Neuronal stem cell (in vitro differentiated cells): ENCODE measurements around the gene CHST11.

Experiments
- DNase-seq: peaks from one replicate; pipeline ENCODE4 v3.0.0-alpha.2; 2013; ENCODE audit warnings: low spot score
- H2AFZ ChIP-seq: one replicate; pipeline ENCODE4 v1.6.1; 2013; ENCODE audit warnings: mild to moderate bottlenecking, low read length, inconsistent platforms
- H2AK5ac ChIP-seq: 2 replicates; pipeline ENCODE4 v1.6.1; 2013; ENCODE audit warnings: low read depth, mild to moderate bottlenecking, inconsistent platforms, low read length, moderate library complexity, mixed read lengths
- H2BK120ac ChIP-seq: 2 replicates; pipeline ENCODE4 v1.6.1; 2013; ENCODE audit warnings: low read depth, mild to moderate bottlenecking, inconsistent platforms, low read length, moderate library complexity, mixed read lengths
- H2BK12ac ChIP-seq: one replicate; pipeline ENCODE4 v1.6.1; 2013; ENCODE audit warnings: low read length, inconsistent platforms
- H2BK15ac ChIP-seq: 2 replicates; pipeline ENCODE4 v1.6.1; 2013; ENCODE audit warnings: mild to moderate bottlenecking, low read length, inconsistent platforms, mixed read lengths
- H2BK5ac ChIP-seq: one replicate; pipeline ENCODE4 v1.6.1; 2013; ENCODE audit warnings: inconsistent platforms, mild to moderate bottlenecking, low read length, moderate library complexity
- H3K14ac ChIP-seq: one replicate; pipeline ENCODE4 v1.6.1; 2013; ENCODE audit warnings: low read length, inconsistent platforms
- H3K18ac ChIP-seq: 2 replicates; pipeline ENCODE4 v1.6.1; 2013; ENCODE audit warnings: low read length, inconsistent platforms
- H3K23ac ChIP-seq: 2 replicates; pipeline ENCODE4 v1.6.1; 2013; ENCODE audit warnings: low read depth, mild to moderate bottlenecking, mixed read lengths, low read length, inconsistent platforms; ENCODE audit not compliant: poor library complexity
- H3K27ac ChIP-seq: replicated peaks from 3 replicates; pipeline ENCODE4 v1.5.1; 2013; ENCODE audit warnings: low read length, inconsistent platforms
- H3K27me3 ChIP-seq, 3 experiments: 2 replicates each; pipeline ENCODE4 v1.6.1; 2013; ENCODE audit warnings: low read length in 3 of 3, mild to moderate bottlenecking in 2 of 3, inconsistent platforms in 1 of 3, low read depth in 1 of 3, mixed read lengths in 1 of 3, moderate library complexity in 1 of 3; ENCODE audit not compliant: control insufficient read depth in 3 of 3, insufficient read depth in 3 of 3
- H3K36me3 ChIP-seq, 2 donors: replicated peaks in 1 of 2; 2 replicates each; pipeline ENCODE4 v1.6.1; 2013; ENCODE audit warnings: low read length in 2 of 2; ENCODE audit not compliant: control insufficient read depth in 2 of 2, insufficient read depth in 2 of 2
- H3K4ac ChIP-seq: 2 replicates; pipeline ENCODE4 v1.6.1; 2013; ENCODE audit warnings: inconsistent platforms, mild to moderate bottlenecking, low read length, moderate library complexity
- H3K4me1 ChIP-seq, 2 donors: 1 replicate in 1 of 2; 2 replicates in 1 of 2; pipeline ENCODE4 v1.6.1; 2013; ENCODE audit warnings: low read length in 2 of 2, low read depth in 1 of 2; ENCODE audit not compliant: control insufficient read depth in 2 of 2, insufficient read depth in 1 of 2
- H3K4me2 ChIP-seq: one replicate; pipeline ENCODE4 v1.6.1; 2013; ENCODE audit warnings: mild to moderate bottlenecking, low read length, inconsistent platforms; ENCODE audit not compliant: insufficient read depth, poor library complexity, severe bottlenecking
- H3K4me3 ChIP-seq, 2 donors: 2 replicates each; pipeline ENCODE4 v1.5.1; 2013; ENCODE audit warnings: low read length in 2 of 2, mild to moderate bottlenecking in 2 of 2, inconsistent platforms in 1 of 2, moderate library complexity in 1 of 2
- H3K79me1 ChIP-seq: one replicate; pipeline ENCODE4 v1.6.1; 2013; ENCODE audit warnings: low read depth, mild to moderate bottlenecking, inconsistent platforms, low read length, moderate library complexity
- H3K9ac ChIP-seq: one replicate; pipeline ENCODE4 v1.6.1; 2013; ENCODE audit warnings: mild to moderate bottlenecking, low read depth, low read length, inconsistent platforms; ENCODE audit not compliant: poor library complexity
- H3K9me3 ChIP-seq, 2 donors: replicated peaks in 1 of 2; 2 replicates each; pipeline versions ENCODE3 to v1.6.1; 2013; ENCODE audit warnings: low read length in 2 of 2, mild to moderate bottlenecking in 2 of 2, inconsistent platforms in 1 of 2, low read depth in 1 of 2, mixed read lengths in 1 of 2, moderate library complexity in 1 of 2; ENCODE audit not compliant: control insufficient read depth in 2 of 2, insufficient read depth in 1 of 2
- H4K8ac ChIP-seq: one replicate; pipeline ENCODE4 v1.6.1; 2013; ENCODE audit warnings: low read depth, mild to moderate bottlenecking, inconsistent platforms, low read length, moderate library complexity
- H4K91ac ChIP-seq: one replicate; pipeline ENCODE4 v1.6.1; 2013; ENCODE audit warnings: low read length, low read depth, mild to moderate bottlenecking, inconsistent platforms; ENCODE audit not compliant: poor library complexity
- WGBS, 2 donors: extraction: QIAGEN DNeasy Blood & Tissue Kit; methylation state at CpG; one replicate each; pipeline ENCODE4 v1.1.7; 2013; ENCODE audit warnings: missing lambda C conversion rate in 2 of 2, mixed read lengths in 1 of 2; ENCODE audit not compliant: insufficient read length in 2 of 2, insufficient replicate concordance in 1 of 2; ENCODE audit errors: extremely low coverage in 2 of 2; 5-methylcytosine and 5-hydroxymethylcytosine counted together

CHST11 gene

GRCh38 chr12:104785886-104786285 lies 329.1 kb downstream of the CHST11 start:
- Histone ChIP-seq H4K8ac (no peak overlapping the region), H3K18ac (no peak overlapping the region), H3K14ac (no peak overlapping the region), H3K4me1 (peaks cover 8% of the 10 kb centered on the region in 2 donors), H3K9ac (no peak overlapping the region), H3K4me3 (no peak overlapping the region), H3K4me2 (no peak overlapping the region), H2BK15ac (no peak overlapping the region), H2BK5ac (no peak overlapping the region), H3K36me3 (no peaks in the 10 kb centered on the region), H3K27me3 (no peaks in the 10 kb centered on the region), H3K79me1 (no peaks in the 10 kb centered on the region), H2AFZ (peak overlapping the region; percentile 18), H2BK12ac (no peak overlapping the region), H2AK5ac (no peak overlapping the region), H4K91ac (no peak overlapping the region), H3K4ac (no peak overlapping the region), H2BK120ac (no peak overlapping the region), H3K27ac (no peak overlapping the region), H3K9me3 (no peaks in the 10 kb centered on the region), H3K23ac (no peak overlapping the region)
- DNase-seq = no peak
- no CpG with 5 or more reads among the region's 5 CpGs for WGBS, 2 donors

GRCh38 chr12:104786352-104786751 lies 329.6 kb downstream of the CHST11 start:
- Histone ChIP-seq H3K36me3 (no peaks in the 10 kb centered on the region), H2AFZ (no peak overlapping the region), H4K91ac (no peak overlapping the region), H3K27ac (no peak overlapping the region), H2AK5ac (no peak overlapping the region), H3K4me2 (no peak overlapping the region), H3K79me1 (no peaks in the 10 kb centered on the region), H4K8ac (no peak overlapping the region), H2BK120ac (no peak overlapping the region), H3K4ac (no peak overlapping the region), H2BK12ac (no peak overlapping the region), H3K14ac (no peak overlapping the region), H2BK15ac (no peak overlapping the region), H3K23ac (no peak overlapping the region), H3K9ac (no peak overlapping the region), H3K18ac (no peak overlapping the region), H3K27me3 (no peaks in the 10 kb centered on the region), H3K4me3 (no peak overlapping the region), H3K9me3 (no peaks in the 10 kb centered on the region), H3K4me1 (peaks cover 8% of the 10 kb centered on the region in 2 donors), H2BK5ac (no peak overlapping the region)
- WGBS, 2 donors = no CpG with 5 or more reads among the region's 5 CpGs
- DNase-seq = no peak

GRCh38 chr12:104788840-104789271 lies 332.1 kb downstream of the CHST11 start:
- no peak overlapping the region for H3K27ac ChIP-seq
- no peak overlapping the region for H3K4ac ChIP-seq
- no peak overlapping the region for H2BK15ac ChIP-seq
- H3K4me3 ChIP-seq = no peak overlapping the region
- H3K14ac ChIP-seq = no peak overlapping the region
- no peaks in the 10 kb centered on the region for H3K36me3 ChIP-seq
- H2BK120ac ChIP-seq = no peak overlapping the region
- no peaks in the 10 kb centered on the region for H3K27me3 ChIP-seq
- peaks cover 8% of the 10 kb centered on the region in 2 donors for H3K4me1 ChIP-seq
- peak overlapping the region; percentile 82 for H2AFZ ChIP-seq
- no peaks in the 10 kb centered on the region for H3K79me1 ChIP-seq
- no peak overlapping the region for H2BK12ac ChIP-seq
- no peak overlapping the region for H3K9ac ChIP-seq
- H4K91ac ChIP-seq = no peak overlapping the region
- H4K8ac ChIP-seq = no peak overlapping the region
- no peak overlapping the region for H2BK5ac ChIP-seq
- H3K23ac ChIP-seq = no peak overlapping the region
- H2AK5ac ChIP-seq = no peak overlapping the region
- no peaks in the 10 kb centered on the region for H3K9me3 ChIP-seq
- no peak overlapping the region for H3K4me2 ChIP-seq
- H3K18ac ChIP-seq = no peak overlapping the region
- peak; percentile 23 for DNase-seq

GRCh38 chr12:104790296-104791125 lies 333.8 kb downstream of the CHST11 start:
- no peak overlapping the region for H3K4ac ChIP-seq
- no peak overlapping the region for H2BK5ac ChIP-seq
- H2BK12ac ChIP-seq = no peak overlapping the region
- no peak overlapping the region for H4K91ac ChIP-seq
- H2BK120ac ChIP-seq = no peak overlapping the region
- no peak overlapping the region for H4K8ac ChIP-seq
- H3K14ac ChIP-seq = no peak overlapping the region
- peak; percentile 21 for DNase-seq
- H2BK15ac ChIP-seq = no peak overlapping the region
- H3K36me3 ChIP-seq = no peaks in the 10 kb centered on the region
- WGBS, 2 donors = no CpG with 5 or more reads among the region's 19 CpGs
- peak overlapping the region; percentile 12 for H2AFZ ChIP-seq
- no peak overlapping the region for H3K4me3 ChIP-seq
- no peak overlapping the region for H3K23ac ChIP-seq
- H2AK5ac ChIP-seq = no peak overlapping the region
- no peaks in the 10 kb centered on the region for H3K27me3 ChIP-seq
- peak overlapping the region; percentile 63 for H3K18ac ChIP-seq
- no peak overlapping the region for H3K27ac ChIP-seq
- H3K79me1 ChIP-seq = no peaks in the 10 kb centered on the region
- H3K9ac ChIP-seq = no peak overlapping the region
- peaks cover 3 to 6% of the 10 kb centered on the region in 2 donors for H3K4me1 ChIP-seq
- H3K4me2 ChIP-seq = peak overlapping the region; percentile 43
- no peaks in the 10 kb centered on the region for H3K9me3 ChIP-seq
